Nephron progenitor cell (in vitro differentiated cells): ENCODE data around the gene PRG2.

Experiments
- DNase-seq: peaks from one replicate; pipeline ENCODE4 v3.0.0; 2021
- H3K27ac Mint-ChIP-seq: 2 replicates; pipeline ENCODE4 v1.8.0; 2021; ENCODE audit warnings: mild to moderate bottlenecking, moderate library complexity, mixed read lengths
- H3K27me3 Mint-ChIP-seq: 2 replicates; pipeline ENCODE4 v1.8.0; 2021; ENCODE audit warnings: mild to moderate bottlenecking, low read depth, mixed read lengths; ENCODE audit not compliant: poor library complexity
- H3K36me3 Mint-ChIP-seq: 2 replicates; pipeline ENCODE4 v1.8.0; 2021; ENCODE audit warnings: low read depth, mixed read lengths
- H3K4me1 Mint-ChIP-seq: 2 replicates; pipeline ENCODE4 v1.8.0; 2021; ENCODE audit warnings: mixed read lengths
- H3K4me3 Mint-ChIP-seq: 2 replicates; pipeline ENCODE4 v1.8.0; 2021; ENCODE audit warnings: mild to moderate bottlenecking, moderate library complexity, mixed read lengths
- H3K9me3 Mint-ChIP-seq: 2 replicates; pipeline ENCODE4 v1.8.0; 2021; ENCODE audit warnings: mild to moderate bottlenecking, moderate library complexity, mixed read lengths
- TF ChIP-seq, protein P1 (sequence below): fragments of 200-600 bp; sonication (generic); IDR thresholded peaks from 2 replicates; pipeline ENCODE4 v1.5.0; 2021; ENCODE audit warnings: antibody characterized with exemption

Gene PRG2

GRCh38 chr11:57348052-57348451, 42.4 kb downstream of the PRG2 start:
- Mint-ChIP-seq H3K27ac (peak overlapping the region; percentile 74), H3K9me3 (peaks cover 21% of the 10 kb centered on the region), H3K27me3 (peaks cover 4% of the 10 kb centered on the region), H3K4me3 (no peak overlapping the region), H3K4me1 (peaks cover 81% of the 10 kb centered on the region), H3K36me3 (peaks cover 8% of the 10 kb centered on the region)
- TF ChIP-seq, protein P1, sequence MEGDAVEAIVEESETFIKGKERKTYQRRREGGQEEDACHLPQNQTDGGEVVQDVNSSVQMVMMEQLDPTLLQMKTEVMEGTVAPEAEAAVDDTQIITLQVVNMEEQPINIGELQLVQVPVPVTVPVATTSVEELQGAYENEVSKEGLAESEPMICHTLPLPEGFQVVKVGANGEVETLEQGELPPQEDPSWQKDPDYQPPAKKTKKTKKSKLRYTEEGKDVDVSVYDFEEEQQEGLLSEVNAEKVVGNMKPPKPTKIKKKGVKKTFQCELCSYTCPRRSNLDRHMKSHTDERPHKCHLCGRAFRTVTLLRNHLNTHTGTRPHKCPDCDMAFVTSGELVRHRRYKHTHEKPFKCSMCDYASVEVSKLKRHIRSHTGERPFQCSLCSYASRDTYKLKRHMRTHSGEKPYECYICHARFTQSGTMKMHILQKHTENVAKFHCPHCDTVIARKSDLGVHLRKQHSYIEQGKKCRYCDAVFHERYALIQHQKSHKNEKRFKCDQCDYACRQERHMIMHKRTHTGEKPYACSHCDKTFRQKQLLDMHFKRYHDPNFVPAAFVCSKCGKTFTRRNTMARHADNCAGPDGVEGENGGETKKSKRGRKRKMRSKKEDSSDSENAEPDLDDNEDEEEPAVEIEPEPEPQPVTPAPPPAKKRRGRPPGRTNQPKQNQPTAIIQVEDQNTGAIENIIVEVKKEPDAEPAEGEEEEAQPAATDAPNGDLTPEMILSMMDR: no peak
- DNase-seq: no peak

- Mint-ChIP-seq H3K4me1 (peaks cover 81% of the 10 kb centered on the region), H3K36me3 (peaks cover 8% of the 10 kb centered on the region), H3K27ac (peak overlapping the region; percentile 74), H3K4me3 (peak overlapping the region; percentile 46), H3K9me3 (peaks cover 17% of the 10 kb centered on the region), H3K27me3 (peaks cover 4% of the 10 kb centered on the region)
- TF ChIP-seq, protein P1: no peak
- no peak for DNase-seq
Measured at GRCh38 chr11:57347336-57347735, 43.1 kb downstream of the PRG2 start.

DNA sequence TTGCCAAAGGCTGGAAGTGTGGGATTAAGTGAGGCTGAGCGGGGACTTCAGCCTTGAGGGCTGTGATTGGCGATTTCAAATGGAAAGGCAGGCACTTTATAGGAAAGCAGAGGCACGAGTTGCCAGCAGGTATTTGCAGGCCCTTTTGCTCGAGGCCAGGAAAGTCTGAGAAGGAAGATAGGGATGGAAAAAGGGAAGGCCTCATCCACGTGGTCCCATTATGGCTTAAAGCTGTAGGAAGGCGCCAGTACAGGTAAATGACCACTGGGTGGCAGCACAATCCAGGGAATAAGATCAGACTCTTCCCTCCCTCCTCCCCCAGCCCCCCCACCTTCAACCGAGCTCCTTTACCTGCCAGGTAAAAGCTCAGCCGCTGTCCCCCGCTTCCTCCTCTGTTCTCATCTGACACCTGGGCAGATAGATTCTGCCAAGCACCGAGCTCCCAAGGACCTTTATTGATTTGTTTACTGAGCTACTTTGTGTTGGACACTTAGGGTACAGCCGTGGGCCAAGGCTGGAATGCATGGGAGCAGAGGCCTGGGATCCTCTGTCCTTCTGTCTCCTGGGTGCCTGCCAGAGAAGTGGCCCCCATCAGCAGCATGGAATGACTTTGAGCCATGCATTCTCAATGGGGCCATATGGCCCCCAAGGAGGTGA, 44.8 kb downstream of the PRG2 start:
- H3K4me1 Mint-ChIP-seq: peaks cover 87% of the 10 kb centered on the region
- TF ChIP-seq, protein P1: peak; percentile 69
- H3K36me3 Mint-ChIP-seq: no peaks in the 10 kb centered on the region
- peaks cover 4% of the 10 kb centered on the region for H3K27me3 Mint-ChIP-seq
- no peak overlapping the region for H3K27ac Mint-ChIP-seq
- peak; percentile 79 for DNase-seq
- no peak overlapping the region for H3K4me3 Mint-ChIP-seq
- H3K9me3 Mint-ChIP-seq: peaks cover 10% of the 10 kb centered on the region

- H3K27ac Mint-ChIP-seq: no peak overlapping the region
- no peaks in the 10 kb centered on the region for H3K36me3 Mint-ChIP-seq
- TF ChIP-seq, protein P1: no peak
- no peak overlapping the region for H3K4me3 Mint-ChIP-seq
- no peak for DNase-seq
- H3K4me1 Mint-ChIP-seq: peaks cover 92% of the 10 kb centered on the region
- H3K9me3 Mint-ChIP-seq: peaks cover 2% of the 10 kb centered on the region
- H3K27me3 Mint-ChIP-seq: peaks cover under 1% of the 10 kb centered on the region
Measured at GRCh38 chr11:57344826-57345225, 45.6 kb downstream of the PRG2 start.

GRCh38 chr11:57343825-57344224, 46.6 kb downstream of the PRG2 start:
- TF ChIP-seq, protein P1: no peak
- no peaks in the 10 kb centered on the region for H3K9me3 Mint-ChIP-seq
- H3K36me3 Mint-ChIP-seq: no peaks in the 10 kb centered on the region
- no peak overlapping the region for H3K4me3 Mint-ChIP-seq
- peak overlapping the region; percentile 76 for H3K27ac Mint-ChIP-seq
- peaks cover 92% of the 10 kb centered on the region for H3K4me1 Mint-ChIP-seq
- no peak for DNase-seq
- no peaks in the 10 kb centered on the region for H3K27me3 Mint-ChIP-seq

GRCh38 chr11:57342702-57343101, 47.7 kb downstream of the PRG2 start:
- H3K27me3 Mint-ChIP-seq: no peaks in the 10 kb centered on the region
- H3K27ac Mint-ChIP-seq: peak overlapping the region; percentile 66
- H3K36me3 Mint-ChIP-seq: no peaks in the 10 kb centered on the region
- H3K9me3 Mint-ChIP-seq: no peaks in the 10 kb centered on the region
- no peak overlapping the region for H3K4me3 Mint-ChIP-seq
- TF ChIP-seq, protein P1: no peak
- H3K4me1 Mint-ChIP-seq: peaks cover 92% of the 10 kb centered on the region
- no peak for DNase-seq
